Measurements from ENCODE around the gene RAB11FIP3. TPM values are rescaled to one million over a fixed set of nuclear protein-coding genes. Genes with fewer than 3 reads are reported as not detected.

The RAB11FIP3 gene
- total and polyA plus RNA-seq, 9 of the 15 experiments (the other 6 are each of a cell fraction or from before 2014, with no cell fraction given): 0.46 to 13.1 (median 4.3) TPM

- no peak for TF ChIP-seq ZNF318 (IDR thresholded peaks at IDR 0.05; ENCODE audit: borderline replicate concordance in 1 of 2, low read depth in 1 of 2)
- TF ChIP-seq HMG20A (CRISPR knock-in tag; conservative IDR thresholded peaks at IDR 0.05): no peak
- TF ChIP-seq TEAD1 (CRISPR knock-in tag; IDR thresholded peaks at IDR 0.05): no peak
- TF ChIP-seq TEAD2 (tag; IDR thresholded peaks at IDR 0.05): no peak
These were observed 36.1 kb upstream of the RAB11FIP3 start (continued) for GRCh38 chr16:389352-389751.

Data from K562 (cell line).